Ishikawa (cell line): ENCODE data around the gene MIGA2.

Source experiments
- CREB1 ChIP-seq: IDR thresholded peaks from 2 replicates; pipeline ENCODE4 v1.6.1; 2012; ENCODE audit warnings: low read depth
- EGR1 ChIP-seq: IDR thresholded peaks from 2 replicates; pipeline ENCODE4 v1.6.1; 2012
- EP300 ChIP-seq: IDR thresholded peaks from 2 replicates; pipeline ENCODE4 v1.6.1; 2012; ENCODE audit warnings: borderline replicate concordance
- FOXM1 ChIP-seq: IDR thresholded peaks from 2 replicates; pipeline ENCODE4 v1.6.1; 2012; ENCODE audit warnings: low read depth, borderline replicate concordance
- NFIC ChIP-seq: IDR thresholded peaks from 2 replicates; pipeline ENCODE4 v1.6.1; 2012
- RAD21 ChIP-seq: IDR thresholded peaks from 2 replicates; pipeline ENCODE4 v1.6.1; 2012; ENCODE audit warnings: low read depth
- TAF1 ChIP-seq: IDR thresholded peaks from 2 replicates; pipeline ENCODE4 v1.6.1; 2012; ENCODE audit warnings: low read depth, mild to moderate bottlenecking
- TCF12 ChIP-seq: IDR thresholded peaks from 2 replicates; pipeline ENCODE4 v1.6.1; 2012; ENCODE audit warnings: low read depth
- TEAD4 ChIP-seq: IDR thresholded peaks from 2 replicates; pipeline ENCODE4 v1.6.1; 2012
- YY1 ChIP-seq: IDR thresholded peaks from 2 replicates; pipeline ENCODE4 v1.6.1; 2012; ENCODE audit warnings: low read depth
- ZBTB7A ChIP-seq: IDR thresholded peaks from 2 replicates; pipeline ENCODE4 v1.6.1; 2012; ENCODE audit warnings: low read depth
- TF ChIP-seq, protein P1 (sequence below): IDR thresholded peaks from 2 replicates; pipeline ENCODE4 v1.6.1; 2012
- TF ChIP-seq, protein P2 (sequence below): IDR thresholded peaks from 2 replicates; pipeline ENCODE4 v1.6.1; 2012; ENCODE audit warnings: low read depth, mild to moderate bottlenecking
- TF ChIP-seq, protein P3 (sequence below): IDR thresholded peaks from 2 replicates; pipeline ENCODE4 v1.6.1; 2012

The MIGA2 gene

DNA sequence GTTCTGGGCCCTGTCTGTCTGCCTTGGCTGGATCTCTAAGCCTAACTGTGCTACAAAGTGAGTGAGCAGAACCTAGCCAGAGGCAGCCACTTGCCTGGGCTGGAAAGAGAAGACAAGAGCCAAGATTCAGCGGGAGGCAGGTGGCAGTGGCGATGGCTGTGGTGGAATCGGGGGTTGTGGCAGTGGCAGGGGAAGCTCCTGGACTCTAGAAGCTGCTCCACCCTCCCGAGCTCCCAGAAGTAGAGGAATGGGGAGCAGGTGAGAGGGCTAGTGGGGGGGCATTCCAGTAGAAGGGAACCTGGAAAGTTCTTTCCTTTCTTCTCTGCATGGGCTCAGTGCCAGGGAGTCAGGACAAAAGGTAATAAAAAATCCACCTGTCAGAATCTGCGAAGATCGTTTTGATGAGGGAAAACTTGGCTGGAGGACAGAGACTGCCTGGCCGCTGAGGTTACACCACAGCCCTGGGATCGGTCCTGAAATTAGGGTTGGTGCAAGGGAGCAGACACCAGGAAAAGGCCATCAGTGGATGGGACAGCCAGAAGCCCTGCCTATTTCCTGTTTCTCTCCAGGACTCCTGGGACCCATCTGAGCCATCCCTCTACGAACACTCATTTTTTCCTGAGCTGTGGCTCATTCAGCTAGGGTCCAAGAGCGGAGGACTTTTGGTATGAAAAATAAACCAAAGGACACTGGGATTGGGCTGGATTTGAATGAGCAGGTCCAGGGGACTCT lies 72.5 kb downstream of the MIGA2 start:
- no peak for TF ChIP-seq YY1
- TF ChIP-seq, protein P1, sequence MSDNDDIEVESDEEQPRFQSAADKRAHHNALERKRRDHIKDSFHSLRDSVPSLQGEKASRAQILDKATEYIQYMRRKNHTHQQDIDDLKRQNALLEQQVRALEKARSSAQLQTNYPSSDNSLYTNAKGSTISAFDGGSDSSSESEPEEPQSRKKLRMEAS, result no peak
- TF ChIP-seq, protein P2, sequence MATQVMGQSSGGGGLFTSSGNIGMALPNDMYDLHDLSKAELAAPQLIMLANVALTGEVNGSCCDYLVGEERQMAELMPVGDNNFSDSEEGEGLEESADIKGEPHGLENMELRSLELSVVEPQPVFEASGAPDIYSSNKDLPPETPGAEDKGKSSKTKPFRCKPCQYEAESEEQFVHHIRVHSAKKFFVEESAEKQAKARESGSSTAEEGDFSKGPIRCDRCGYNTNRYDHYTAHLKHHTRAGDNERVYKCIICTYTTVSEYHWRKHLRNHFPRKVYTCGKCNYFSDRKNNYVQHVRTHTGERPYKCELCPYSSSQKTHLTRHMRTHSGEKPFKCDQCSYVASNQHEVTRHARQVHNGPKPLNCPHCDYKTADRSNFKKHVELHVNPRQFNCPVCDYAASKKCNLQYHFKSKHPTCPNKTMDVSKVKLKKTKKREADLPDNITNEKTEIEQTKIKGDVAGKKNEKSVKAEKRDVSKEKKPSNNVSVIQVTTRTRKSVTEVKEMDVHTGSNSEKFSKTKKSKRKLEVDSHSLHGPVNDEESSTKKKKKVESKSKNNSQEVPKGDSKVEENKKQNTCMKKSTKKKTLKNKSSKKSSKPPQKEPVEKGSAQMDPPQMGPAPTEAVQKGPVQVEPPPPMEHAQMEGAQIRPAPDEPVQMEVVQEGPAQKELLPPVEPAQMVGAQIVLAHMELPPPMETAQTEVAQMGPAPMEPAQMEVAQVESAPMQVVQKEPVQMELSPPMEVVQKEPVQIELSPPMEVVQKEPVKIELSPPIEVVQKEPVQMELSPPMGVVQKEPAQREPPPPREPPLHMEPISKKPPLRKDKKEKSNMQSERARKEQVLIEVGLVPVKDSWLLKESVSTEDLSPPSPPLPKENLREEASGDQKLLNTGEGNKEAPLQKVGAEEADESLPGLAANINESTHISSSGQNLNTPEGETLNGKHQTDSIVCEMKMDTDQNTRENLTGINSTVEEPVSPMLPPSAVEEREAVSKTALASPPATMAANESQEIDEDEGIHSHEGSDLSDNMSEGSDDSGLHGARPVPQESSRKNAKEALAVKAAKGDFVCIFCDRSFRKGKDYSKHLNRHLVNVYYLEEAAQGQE, result no peak
- no peak for TF ChIP-seq RAD21
- no peak for TF ChIP-seq EGR1
- TF ChIP-seq ZBTB7A, result no peak
- TF ChIP-seq TCF12, result 0 out of 2 replicates have a peak, but pooled peaks have one; percentile 19
- peak; percentile 89 for TF ChIP-seq NFIC

GRCh38 chr9:129109537-129109903 lies 73.1 kb downstream of the MIGA2 start:
- TF ChIP-seq, protein P1, result no peak
- TF ChIP-seq EGR1, result no peak
- TF ChIP-seq, protein P3, sequence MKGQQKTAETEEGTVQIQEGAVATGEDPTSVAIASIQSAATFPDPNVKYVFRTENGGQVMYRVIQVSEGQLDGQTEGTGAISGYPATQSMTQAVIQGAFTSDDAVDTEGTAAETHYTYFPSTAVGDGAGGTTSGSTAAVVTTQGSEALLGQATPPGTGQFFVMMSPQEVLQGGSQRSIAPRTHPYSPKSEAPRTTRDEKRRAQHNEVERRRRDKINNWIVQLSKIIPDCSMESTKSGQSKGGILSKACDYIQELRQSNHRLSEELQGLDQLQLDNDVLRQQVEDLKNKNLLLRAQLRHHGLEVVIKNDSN, result no peak
- TF ChIP-seq, protein P2, result no peak
- TF ChIP-seq TEAD4, result no peak
- no peak for TF ChIP-seq YY1
- no peak for TF ChIP-seq ZBTB7A
- TF ChIP-seq CREB1, result no peak
- TF ChIP-seq TCF12, result no peak
- TF ChIP-seq EP300, result no peak
- no peak for TF ChIP-seq NFIC
- TF ChIP-seq RAD21, result no peak
- TF ChIP-seq FOXM1, result no peak

DNA sequence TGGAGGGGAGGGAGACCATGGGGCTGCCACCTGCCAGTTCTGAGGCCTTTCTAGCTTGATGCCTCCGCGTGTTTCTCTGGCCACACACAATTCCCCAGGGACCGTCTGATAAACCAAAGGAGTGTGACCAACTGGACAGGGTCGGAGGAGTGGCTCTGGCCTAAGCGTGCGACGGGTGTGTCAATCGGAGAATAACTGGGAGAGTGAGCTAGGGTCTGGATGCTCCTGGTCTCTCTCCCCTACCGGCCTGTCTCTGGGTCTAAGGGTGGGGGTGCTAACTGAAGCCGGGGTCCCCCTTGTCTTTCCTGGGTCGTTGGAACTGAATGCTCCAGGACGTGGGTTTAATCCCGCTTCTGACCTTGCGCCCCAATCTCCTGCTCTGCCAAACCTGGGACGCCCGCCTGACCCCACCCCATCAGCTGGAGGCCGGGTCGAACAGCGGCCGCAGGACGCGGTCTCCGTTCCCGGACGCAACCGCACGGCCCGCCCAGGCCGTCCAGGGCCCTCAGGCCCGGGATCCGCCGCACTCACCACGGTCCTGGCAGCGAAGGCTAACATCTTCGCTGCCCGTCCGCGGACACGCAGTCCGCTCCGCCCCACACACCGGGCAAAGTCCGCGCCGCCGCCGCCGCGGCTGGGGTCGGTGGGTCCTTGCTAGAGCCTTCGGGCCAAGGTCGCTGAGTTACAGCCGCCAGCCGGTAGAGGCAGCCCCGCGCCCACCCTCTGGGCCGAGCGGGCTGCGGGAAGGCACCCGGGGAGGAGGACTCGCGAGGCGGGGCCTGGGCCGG lies 73.7 kb downstream of the MIGA2 start:
- TF ChIP-seq EP300, result no peak
- TF ChIP-seq FOXM1, result no peak
- no peak for TF ChIP-seq EGR1
- TF ChIP-seq ZBTB7A, result peak; percentile 81; the same call in 1 of the 2 replicates
- no peak for TF ChIP-seq TAF1
- TF ChIP-seq YY1, result no peak
- TF ChIP-seq, protein P2, result no peak
- peak; percentile 28; the same call in 1 of the 2 replicates for TF ChIP-seq TCF12
- TF ChIP-seq, protein P3, result no peak
- no peak for TF ChIP-seq CREB1
- no peak for TF ChIP-seq NFIC
